ENCODE measurements around the gene TUB. TPM values are rescaled to one million over a fixed set of nuclear protein-coding genes. Genes with fewer than 3 reads are reported as not detected.
A peak's percentile ranks its signal among the peaks of the same experiment; 100 is the strongest.

TUB gene, protein sequence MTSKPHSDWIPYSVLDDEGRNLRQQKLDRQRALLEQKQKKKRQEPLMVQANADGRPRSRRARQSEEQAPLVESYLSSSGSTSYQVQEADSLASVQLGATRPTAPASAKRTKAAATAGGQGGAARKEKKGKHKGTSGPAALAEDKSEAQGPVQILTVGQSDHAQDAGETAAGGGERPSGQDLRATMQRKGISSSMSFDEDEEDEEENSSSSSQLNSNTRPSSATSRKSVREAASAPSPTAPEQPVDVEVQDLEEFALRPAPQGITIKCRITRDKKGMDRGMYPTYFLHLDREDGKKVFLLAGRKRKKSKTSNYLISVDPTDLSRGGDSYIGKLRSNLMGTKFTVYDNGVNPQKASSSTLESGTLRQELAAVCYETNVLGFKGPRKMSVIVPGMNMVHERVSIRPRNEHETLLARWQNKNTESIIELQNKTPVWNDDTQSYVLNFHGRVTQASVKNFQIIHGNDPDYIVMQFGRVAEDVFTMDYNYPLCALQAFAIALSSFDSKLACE
- polyA plus RNA-seq: 1 to 10 TPM in 2 of 4 donors, under 1 TPM in 1, not detected in 1; 0.54 to 8.8 (median 3.5) TPM
- long read RNA-seq, donor 1, partial matches to known transcripts: 55 of 55 reads
- long read RNA-seq, donor 1, other reads (novel, unspliced or antisense): 0 of 55 reads
- long read RNA-seq, donor 2: 0 reads
- long read RNA-seq, donor 3: 0 reads
- long read RNA-seq, donor 4: 0 reads
- long read RNA-seq, donor 5: 0 reads
- long read RNA-seq, donor 6, partial matches to known transcripts: 0 of 1 reads
- long read RNA-seq, donor 6, other reads (novel, unspliced or antisense): 0 of 1 reads
- long read RNA-seq, donor 7: 0 reads
- long read RNA-seq, donor 8: 0 reads
- long read RNA-seq, donor 9: 0 reads
- long read RNA-seq, donor 10: 0 reads

GRCh38 chr11:8080674-8081590 is at the start of gene TUB:
Gene TUB, plus strand, starts transcription at chr11:8081211. Its CDS starts 300 bp downstream, at chr11:8081511.
- FAIRE-seq (no peak), DNase-seq (peak in 1 of 2 donors; percentile 51)
- Histone ChIP-seq H3K4me3 (ENCODE audit: low read depth in 1 of 3, low read length in 3 of 3) (peak within 1 kb of the TSS in 2 of 3 donors; percentile 52 to 54), H3K9me3 (ENCODE audit: control insufficient read depth in 2 of 2, insufficient read depth in 1 of 2, low read depth in 1 of 2, low read length in 1 of 2) (no peaks in the 10 kb centered on the region), H3K27me3 (ENCODE audit: control insufficient read depth in 3 of 3, insufficient read depth in 3 of 3, low read length in 3 of 3) (peaks cover 9 to 32% (median 9%) of the 10 kb centered on the region in 3 donors), H3K27ac (ENCODE audit: low read depth in 1 of 3, low read length in 2 of 3) (no peak within 1 kb of the TSS), H3K36me3 (ENCODE audit: control insufficient read depth in 3 of 3, insufficient read depth in 2 of 3, low read depth in 1 of 3, low read length in 3 of 3) (peaks cover 0 to 2% (median 0%) of the 10 kb centered on the region in 3 donors), H3K4me1 (ENCODE audit: control insufficient read depth in 3 of 3, insufficient read depth in 2 of 3, low read depth in 1 of 3, low read length in 2 of 3) (peaks cover 0 to 12% (median 0%) of the 10 kb centered on the region in 3 donors)
- 1 to 4% (median 1%) methylated on average over 45 to 103 of the region's 104 CpGs for WGBS, 3 donors

DNA sequence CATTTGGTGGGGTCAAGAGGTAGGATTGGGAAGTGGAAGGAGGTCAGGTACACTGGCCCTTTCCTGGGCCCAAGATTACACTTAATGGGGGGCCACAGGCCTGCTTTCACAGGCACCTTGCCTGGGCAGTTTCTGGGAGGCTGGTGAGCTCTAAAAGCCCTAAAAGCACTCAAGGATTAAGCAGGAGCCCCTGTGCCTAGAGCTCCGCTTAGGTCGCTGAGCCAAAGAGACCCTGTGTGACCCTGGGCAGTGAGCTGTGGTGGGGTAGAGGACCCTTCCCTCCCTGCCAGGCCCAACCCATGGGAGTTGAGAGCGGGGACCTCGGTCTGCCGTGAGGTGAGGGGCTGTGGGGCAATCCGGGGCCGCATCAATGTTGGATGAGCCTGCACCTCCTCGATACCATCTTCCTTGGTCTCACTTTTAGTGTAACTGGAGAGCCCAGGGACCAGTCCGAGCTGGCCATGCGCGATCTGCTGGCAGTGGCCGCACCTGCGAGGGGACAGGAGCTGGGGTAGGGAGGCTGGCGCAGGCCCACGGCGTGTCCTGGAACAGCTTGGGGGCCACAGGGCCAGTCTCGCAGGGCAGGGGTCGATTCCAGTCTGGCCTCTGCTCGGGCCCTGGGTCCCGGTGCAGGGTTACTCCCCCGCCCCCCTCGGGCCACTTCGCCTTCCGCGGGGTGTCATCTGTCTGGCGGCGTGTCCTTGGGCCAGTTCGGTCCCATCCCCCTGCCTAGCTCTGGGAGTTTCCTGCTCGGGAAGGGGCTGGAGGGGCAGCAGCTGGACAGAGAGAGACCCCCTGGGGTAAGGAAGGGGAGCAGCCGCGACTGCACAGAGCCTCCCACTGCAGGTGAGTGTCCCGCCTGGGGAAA is 49.5 kb upstream of the TUB start:
- H3K4me1 ChIP-seq (ENCODE audit: control insufficient read depth in 3 of 3, insufficient read depth in 2 of 3, low read depth in 1 of 3, low read length in 2 of 3): peaks cover 0 to 19% (median 5%) of the 10 kb centered on the region in 3 donors
- H3K27ac ChIP-seq (ENCODE audit: low read depth in 1 of 3, low read length in 2 of 3): no peak overlapping the region
- FAIRE-seq (no peak), DNase-seq (no peak)
- H3K9me3 ChIP-seq (ENCODE audit: control insufficient read depth in 2 of 2, insufficient read depth in 1 of 2, low read depth in 1 of 2, low read length in 1 of 2): no peaks in the 10 kb centered on the region
- no peaks in the 10 kb centered on the region for H3K36me3 ChIP-seq (ENCODE audit: control insufficient read depth in 3 of 3, insufficient read depth in 2 of 3, low read depth in 1 of 3, low read length in 3 of 3)
- peaks cover 0 to 2% (median 0%) of the 10 kb centered on the region in 3 donors for H3K27me3 ChIP-seq (ENCODE audit: control insufficient read depth in 3 of 3, insufficient read depth in 3 of 3, low read length in 3 of 3)
- H3K4me3 ChIP-seq (ENCODE audit: low read depth in 1 of 3, low read length in 3 of 3): no peak overlapping the region
- 75 to 82% (median 79%) methylated on average over 29 to 32 of the region's 32 CpGs for WGBS, 3 donors

- FAIRE-seq (no peak), DNase-seq (no peak)
- Histone ChIP-seq H3K9me3 (ENCODE audit: control insufficient read depth in 2 of 2, insufficient read depth in 1 of 2, low read depth in 1 of 2, low read length in 1 of 2) (no peaks in the 10 kb centered on the region), H3K4me3 (ENCODE audit: low read depth in 1 of 3, low read length in 3 of 3) (no peak overlapping the region), H3K27ac (ENCODE audit: low read depth in 1 of 3, low read length in 2 of 3) (no peak overlapping the region), H3K36me3 (ENCODE audit: control insufficient read depth in 3 of 3, insufficient read depth in 2 of 3, low read depth in 1 of 3, low read length in 3 of 3) (no peaks in the 10 kb centered on the region), H3K27me3 (ENCODE audit: control insufficient read depth in 3 of 3, insufficient read depth in 3 of 3, low read length in 3 of 3) (peaks cover 0 to 2% (median 0%) of the 10 kb centered on the region in 3 donors), H3K4me1 (ENCODE audit: control insufficient read depth in 3 of 3, insufficient read depth in 2 of 3, low read depth in 1 of 3, low read length in 2 of 3) (peaks cover 0 to 19% (median 5%) of the 10 kb centered on the region in 3 donors)
- 75 to 89% (median 87%) methylated on average over 10 of the region's 10 CpGs for WGBS, 3 donors
Observed at GRCh38 chr11:8032122-8032521, 48.9 kb upstream of the TUB start.

GRCh38 chr11:8032576-8033304 is 48.3 kb upstream of the TUB start:
- no peak overlapping the region for H3K4me3 ChIP-seq (ENCODE audit: low read depth in 1 of 3, low read length in 3 of 3)
- DNase-seq: no peak
- H3K9me3 ChIP-seq (ENCODE audit: control insufficient read depth in 2 of 2, insufficient read depth in 1 of 2, low read depth in 1 of 2, low read length in 1 of 2): no peaks in the 10 kb centered on the region
- H3K4me1 ChIP-seq (ENCODE audit: control insufficient read depth in 3 of 3, insufficient read depth in 2 of 3, low read depth in 1 of 3, low read length in 2 of 3): peaks cover 0 to 19% (median 5%) of the 10 kb centered on the region in 3 donors
- FAIRE-seq: no peak
- H3K36me3 ChIP-seq (ENCODE audit: control insufficient read depth in 3 of 3, insufficient read depth in 2 of 3, low read depth in 1 of 3, low read length in 3 of 3): no peaks in the 10 kb centered on the region
- H3K27me3 ChIP-seq (ENCODE audit: control insufficient read depth in 3 of 3, insufficient read depth in 3 of 3, low read length in 3 of 3): peaks cover 0 to 2% (median 0%) of the 10 kb centered on the region in 3 donors
- H3K27ac ChIP-seq (ENCODE audit: low read depth in 1 of 3, low read length in 2 of 3): no peak overlapping the region
- 28 to 33% (median 31%) methylated on average over 19 to 20 of the region's 20 CpGs for WGBS, 3 donors

- FAIRE-seq (no peak), DNase-seq (peak; percentile 67 to 88)
- Histone ChIP-seq H3K27me3 (ENCODE audit: control insufficient read depth in 3 of 3, insufficient read depth in 3 of 3, low read length in 3 of 3) (peaks cover 0 to 2% (median 0%) of the 10 kb centered on the region in 3 donors), H3K36me3 (ENCODE audit: control insufficient read depth in 3 of 3, insufficient read depth in 2 of 3, low read depth in 1 of 3, low read length in 3 of 3) (no peaks in the 10 kb centered on the region), H3K27ac (ENCODE audit: low read depth in 1 of 3, low read length in 2 of 3) (no peak overlapping the region), H3K4me3 (ENCODE audit: low read depth in 1 of 3, low read length in 3 of 3) (no peak overlapping the region), H3K4me1 (ENCODE audit: control insufficient read depth in 3 of 3, insufficient read depth in 2 of 3, low read depth in 1 of 3, low read length in 2 of 3) (peaks cover 0 to 19% (median 5%) of the 10 kb centered on the region in 3 donors), H3K9me3 (ENCODE audit: control insufficient read depth in 2 of 2, insufficient read depth in 1 of 2, low read depth in 1 of 2, low read length in 1 of 2) (no peaks in the 10 kb centered on the region)
- WGBS, 3 donors: 47 to 49% (median 48%) methylated on average over 19 of the region's 19 CpGs
Observed at GRCh38 chr11:8033305-8034105, 47.5 kb upstream of the TUB start.

DNA sequence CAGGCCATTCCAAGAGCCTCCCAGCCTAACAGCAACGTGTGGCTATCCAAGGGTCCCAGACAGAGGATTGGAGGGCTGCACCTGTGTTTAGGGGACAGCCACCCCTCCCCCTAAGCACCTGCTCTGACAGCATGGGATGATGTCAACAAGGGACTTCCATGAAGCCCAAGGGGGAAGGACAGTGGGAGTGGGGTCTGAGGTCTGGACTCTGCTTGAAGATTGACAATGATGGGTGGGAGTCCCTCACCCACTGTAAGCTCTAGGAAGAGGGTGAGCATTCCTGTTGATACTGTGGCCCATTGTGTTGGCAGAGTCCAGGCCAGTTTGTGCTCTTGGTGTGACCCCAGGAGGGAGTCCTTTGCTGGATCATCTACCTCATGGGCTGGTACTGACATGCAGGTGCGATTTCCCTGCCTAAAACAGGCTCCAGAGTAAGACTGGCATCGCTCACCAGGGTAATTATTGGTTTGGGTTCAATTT is 46.9 kb upstream of the TUB start:
- Histone ChIP-seq H3K36me3 (ENCODE audit: control insufficient read depth in 3 of 3, insufficient read depth in 2 of 3, low read depth in 1 of 3, low read length in 3 of 3) (no peaks in the 10 kb centered on the region), H3K4me3 (ENCODE audit: low read depth in 1 of 3, low read length in 3 of 3) (no peak overlapping the region), H3K27ac (ENCODE audit: low read depth in 1 of 3, low read length in 2 of 3) (no peak overlapping the region), H3K27me3 (ENCODE audit: control insufficient read depth in 3 of 3, insufficient read depth in 3 of 3, low read length in 3 of 3) (peaks cover 0 to 2% (median 0%) of the 10 kb centered on the region in 3 donors), H3K9me3 (ENCODE audit: control insufficient read depth in 2 of 2, insufficient read depth in 1 of 2, low read depth in 1 of 2, low read length in 1 of 2) (no peaks in the 10 kb centered on the region), H3K4me1 (ENCODE audit: control insufficient read depth in 3 of 3, insufficient read depth in 2 of 3, low read depth in 1 of 3, low read length in 2 of 3) (peaks cover 0 to 19% (median 5%) of the 10 kb centered on the region in 3 donors)
- WGBS, 3 donors: 70 to 88% (median 86%) methylated on average over 3 of the region's 3 CpGs
- DNase-seq: no peak
- no peak for FAIRE-seq

Measured in small intestine (tissue), 16 donors.